Sigmoid colon (tissue), 7 donors: ENCODE results near the gene CPM. TPM values are rescaled to one million over a fixed set of nuclear protein-coding genes. Genes with fewer than 3 reads are reported as not detected.

ENCODE experiments used
- DNase-seq: peaks from one replicate; pipeline ENCODE4 v3.0.0-alpha.2; 2019
- H3K27ac ChIP-seq, 4 donors: fragments of 200-600 bp; sonication (generic); one replicate each; pipeline ENCODE4 v1.5.1; 2016 to 2019; ENCODE audit warnings: mild to moderate bottlenecking in 1 of 4
- H3K27me3 ChIP-seq, 3 donors: fragments of 200-600 bp; sonication (generic); one replicate each; pipeline ENCODE4 v1.5.1; 2019; ENCODE audit warnings: mild to moderate bottlenecking in 1 of 3
- H3K36me3 ChIP-seq, 4 donors: fragments of 200-600 bp; sonication (generic); one replicate each; pipeline ENCODE4 v1.5.1; 2016 to 2019
- H3K4me1 ChIP-seq, 4 donors: fragments of 200-600 bp; sonication (generic); one replicate each; pipeline ENCODE4 v1.5.1; 2017 to 2019
- H3K4me3 ChIP-seq, 4 donors: fragments of 200-600 bp; sonication (generic); one replicate each; pipeline ENCODE4 v1.5.1; 2017 to 2019; ENCODE audit warnings: mild to moderate bottlenecking in 2 of 4, moderate library complexity in 1 of 4
- H3K9me3 ChIP-seq, 4 donors: fragments of 200-600 bp in 3 of 4; sonication (generic) in 3 of 4; one replicate each; pipeline versions ENCODE4 v1.5.1 to v1.6.1; 2013 to 2019
- EP300 ChIP-seq, 4 donors: sonication (generic); formaldehyde crosslinking; IDR thresholded peaks; one replicate each; pipeline ENCODE4 v1.6.1; 2017; ENCODE audit warnings: antibody characterized with exemption in 4 of 4
- POLR2A ChIP-seq, 2 donors: fragments of 450-650 bp; IDR thresholded peaks; one replicate each; pipeline ENCODE4 v1.6.1; 2016; ENCODE audit warnings: antibody characterized with exemption in 2 of 2, mild to moderate bottlenecking in 2 of 2, moderate library complexity in 2 of 2
- POLR2AphosphoS5 ChIP-seq, 4 donors: sonication (generic); formaldehyde crosslinking; IDR thresholded peaks; one replicate each; pipeline ENCODE4 v1.6.1; 2017; ENCODE audit warnings: antibody characterized with exemption in 4 of 4
- WGBS, 2 donors: extraction: QIAGEN DNeasy Blood & Tissue Kit; methylation state at CpG; one replicate each; pipeline ENCODE4 v1.1.7; 2013; 5-methylcytosine and 5-hydroxymethylcytosine counted together
- intact Hi-C: fragments of 100-400 bp; cut with DNase I; formaldehyde crosslinking; loops from one replicate; pipeline ENCODE4 v1.15.1; 2023
- polyA plus RNA-seq, 3 donors: library from polyadenylated mRNA; stranded (reverse); fragments of 200-250 nt; gene quantifications; one replicate each; pipeline ENCODE4 v1.2.3, GENCODE V29; 2013
- total RNA-seq, 4 donors: library from RNA; depleted of rRNA; stranded (reverse); fragments of >200 nt; gene quantifications; one replicate each; pipeline ENCODE4 v1.1.0, GENCODE V29; 2016
- TF ChIP-seq, protein P1 (sequence below), 4 experiments: fragments of 450-650 bp in 3 of 4; fragments of 200-600 bp in 1 of 4; IDR thresholded peaks; one replicate each; pipeline ENCODE4 v1.5.1; 2016 to 2019; ENCODE audit warnings: antibody characterized with exemption in 4 of 4, mild to moderate bottlenecking in 3 of 4, moderate library complexity in 2 of 4
- donor health status: healthy with polysubstance abuse.
- donor health status: Bipolar disorder and iron deficiency.
- donor health status: healthy.

The CPM gene
- total and polyA plus RNA-seq, 7 donors = 15.3 to 81.0 (median 36.5) TPM

- H3K27ac ChIP-seq = no peak overlapping the region
- intact Hi-C loops = no loop called here
- no peaks in the 10 kb centered on the region for H3K27me3 ChIP-seq
- no peak overlapping the region for H3K4me3 ChIP-seq
- no peaks in the 10 kb centered on the region for H3K4me1 ChIP-seq
- H3K36me3 ChIP-seq = no peaks in the 10 kb centered on the region
- DNase-seq = no peak
- H3K9me3 ChIP-seq = no peaks in the 10 kb centered on the region
- TF ChIP-seq POLR2AphosphoS5 (IDR thresholded peaks at IDR 0.05) = no peak
- TF ChIP-seq EP300 (IDR thresholded peaks at IDR 0.05) = no peak
- TF ChIP-seq POLR2A (IDR thresholded peaks at IDR 0.05) = no peak
- TF ChIP-seq, protein P1, sequence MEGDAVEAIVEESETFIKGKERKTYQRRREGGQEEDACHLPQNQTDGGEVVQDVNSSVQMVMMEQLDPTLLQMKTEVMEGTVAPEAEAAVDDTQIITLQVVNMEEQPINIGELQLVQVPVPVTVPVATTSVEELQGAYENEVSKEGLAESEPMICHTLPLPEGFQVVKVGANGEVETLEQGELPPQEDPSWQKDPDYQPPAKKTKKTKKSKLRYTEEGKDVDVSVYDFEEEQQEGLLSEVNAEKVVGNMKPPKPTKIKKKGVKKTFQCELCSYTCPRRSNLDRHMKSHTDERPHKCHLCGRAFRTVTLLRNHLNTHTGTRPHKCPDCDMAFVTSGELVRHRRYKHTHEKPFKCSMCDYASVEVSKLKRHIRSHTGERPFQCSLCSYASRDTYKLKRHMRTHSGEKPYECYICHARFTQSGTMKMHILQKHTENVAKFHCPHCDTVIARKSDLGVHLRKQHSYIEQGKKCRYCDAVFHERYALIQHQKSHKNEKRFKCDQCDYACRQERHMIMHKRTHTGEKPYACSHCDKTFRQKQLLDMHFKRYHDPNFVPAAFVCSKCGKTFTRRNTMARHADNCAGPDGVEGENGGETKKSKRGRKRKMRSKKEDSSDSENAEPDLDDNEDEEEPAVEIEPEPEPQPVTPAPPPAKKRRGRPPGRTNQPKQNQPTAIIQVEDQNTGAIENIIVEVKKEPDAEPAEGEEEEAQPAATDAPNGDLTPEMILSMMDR (IDR thresholded peaks at IDR 0.05) = no peak
- WGBS, 2 donors = 94 to 99% methylated on average over 4 of the region's 4 CpGs
Measured at GRCh38 chr12:68950511-68950910, 17.5 kb upstream of the CPM start.

DNA sequence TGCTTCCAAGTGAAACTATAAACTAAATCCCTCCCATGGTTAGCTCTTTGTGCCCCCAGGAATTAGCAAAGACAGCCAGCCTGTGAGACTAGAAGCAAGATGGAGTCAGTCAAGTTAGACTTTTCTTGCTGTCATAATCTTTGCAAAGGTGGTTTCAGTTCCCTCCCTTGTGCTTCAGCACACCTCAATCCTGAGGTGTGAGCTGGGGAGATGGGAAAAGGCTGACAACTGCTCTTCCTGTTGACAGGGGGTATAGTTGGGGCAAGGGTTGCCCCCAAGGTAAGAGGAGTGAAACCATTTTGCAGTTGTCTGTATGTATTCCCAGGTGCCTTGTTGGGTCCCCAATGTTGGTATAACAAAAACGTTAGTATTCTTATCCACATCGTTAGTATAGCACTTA is 12.3 kb upstream of the CPM start:
- Histone ChIP-seq H3K4me3 (no peak overlapping the region), H3K27ac (no peak overlapping the region), H3K36me3 (no peaks in the 10 kb centered on the region), H3K27me3 (no peaks in the 10 kb centered on the region), H3K4me1 (no peaks in the 10 kb centered on the region), H3K9me3 (no peaks in the 10 kb centered on the region)
- intact Hi-C loops = no loop called here
- DNase-seq = no peak
- WGBS, 2 donors = 73 to 94% methylated on average over 2 of the region's 2 CpGs
- TF ChIP-seq POLR2AphosphoS5 (IDR thresholded peaks at IDR 0.05) (no peak), POLR2A (IDR thresholded peaks at IDR 0.05) (no peak), EP300 (IDR thresholded peaks at IDR 0.05) (no peak)

- no peaks in the 10 kb centered on the region for H3K9me3 ChIP-seq
- no peak overlapping the region for H3K4me3 ChIP-seq
- H3K27ac ChIP-seq = no peak overlapping the region
- no peaks in the 10 kb centered on the region for H3K27me3 ChIP-seq
- no peaks in the 10 kb centered on the region for H3K36me3 ChIP-seq
- no peaks in the 10 kb centered on the region for H3K4me1 ChIP-seq
- intact Hi-C loops = no loop called here
- WGBS, 2 donors = 77 to 82% methylated on average over 5 of the region's 5 CpGs
- DNase-seq = no peak
- TF ChIP-seq POLR2A (IDR thresholded peaks at IDR 0.05) (no peak), POLR2AphosphoS5 (IDR thresholded peaks at IDR 0.05) (no peak), EP300 (IDR thresholded peaks at IDR 0.05) (no peak)
- TF ChIP-seq, protein P1 (IDR thresholded peaks at IDR 0.05) = no peak
Measured at GRCh38 chr12:68944296-68945076, 11.5 kb upstream of the CPM start.

DNA sequence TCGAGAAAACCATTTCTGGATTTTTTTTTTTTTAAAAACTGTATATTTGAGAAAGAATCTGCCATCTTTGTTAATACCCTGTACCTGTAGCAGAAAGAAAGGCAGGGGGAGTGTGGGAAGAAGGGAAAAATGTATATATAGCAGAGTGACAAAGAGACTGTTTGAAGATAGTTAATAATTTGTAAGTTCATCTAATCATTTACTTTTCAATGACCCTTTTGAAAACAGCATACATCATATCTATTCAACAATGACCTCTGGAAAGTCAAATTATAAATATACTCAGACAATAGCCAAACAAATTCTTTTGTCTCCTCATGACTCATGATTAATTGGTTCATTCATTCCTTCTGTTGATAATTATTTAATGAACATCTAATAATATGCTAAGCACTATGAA is 10.9 kb upstream of the CPM start:
- no peaks in the 10 kb centered on the region for H3K27me3 ChIP-seq
- 72 to 79% methylated on average over 1 of the region's 1 CpG for WGBS, 2 donors
- intact Hi-C loops = no loop called here
- no peaks in the 10 kb centered on the region for H3K9me3 ChIP-seq
- H3K27ac ChIP-seq = no peak overlapping the region
- no peak overlapping the region for H3K4me3 ChIP-seq
- H3K4me1 ChIP-seq = no peaks in the 10 kb centered on the region
- H3K36me3 ChIP-seq = no peaks in the 10 kb centered on the region
- TF ChIP-seq EP300 (IDR thresholded peaks at IDR 0.05) = no peak
- no peak for TF ChIP-seq POLR2AphosphoS5 (IDR thresholded peaks at IDR 0.05)
- TF ChIP-seq, protein P1 (IDR thresholded peaks at IDR 0.05) = no peak
- TF ChIP-seq POLR2A (IDR thresholded peaks at IDR 0.05) = no peak
- DNase-seq = no peak

DNA sequence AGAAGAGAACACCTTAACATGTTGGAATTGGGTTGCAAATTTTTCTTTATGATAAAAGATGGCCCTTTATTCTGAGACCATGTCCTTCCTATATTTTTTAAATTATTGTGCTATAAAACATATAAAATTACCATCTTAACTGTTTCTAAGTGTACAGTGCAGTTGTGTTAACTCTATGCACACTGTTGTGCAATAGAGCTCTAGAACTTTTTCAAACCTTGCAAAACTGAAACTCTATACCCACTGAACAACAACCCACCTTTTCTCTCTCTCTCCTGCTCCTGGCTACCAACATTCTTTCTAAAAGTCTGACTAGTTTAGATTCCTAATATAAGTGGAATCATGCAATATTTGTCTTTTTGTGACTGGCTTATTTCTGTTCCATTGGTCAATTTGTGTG is 7.8 kb upstream of the CPM start:
- TF ChIP-seq POLR2A (IDR thresholded peaks at IDR 0.05) = no peak
- no peak for TF ChIP-seq POLR2AphosphoS5 (IDR thresholded peaks at IDR 0.05)
- TF ChIP-seq EP300 (IDR thresholded peaks at IDR 0.05) = no peak
- TF ChIP-seq, protein P1 (IDR thresholded peaks at IDR 0.05) = no peak
- H3K9me3 ChIP-seq = no peaks in the 10 kb centered on the region
- H3K4me1 ChIP-seq = no peaks in the 10 kb centered on the region
- no peak overlapping the region for H3K4me3 ChIP-seq
- H3K36me3 ChIP-seq = no peaks in the 10 kb centered on the region
- H3K27me3 ChIP-seq = no peaks in the 10 kb centered on the region
- no peak for DNase-seq
- no peak overlapping the region for H3K27ac ChIP-seq
- intact Hi-C loops = no loop called here
